ENCODE results near the gene CENPA. TPM values are rescaled to one million over a fixed set of nuclear protein-coding genes. Genes with fewer than 3 reads are reported as not detected.

CENPA gene
- total and polyA plus RNA-seq, 2 of the 13 experiments (the other 11 are each of a cell fraction or from before 2014, with no cell fraction given): 28.5 to 38.5 TPM

- TF ChIP-seq NFAT5 (CRISPR knock-in tag; IDR thresholded peaks at IDR 0.05): peak; percentile 69; the same call in 1 of the 2 replicates
- TF ChIP-seq ZNF484 (CRISPR knock-in tag; IDR thresholded peaks at IDR 0.05; ENCODE audit: borderline replicate concordance, low read depth): no peak
- 0 out of 2 replicates have a peak, but pooled peaks have one; percentile 56 for TF ChIP-seq ZNF234 (CRISPR knock-in tag; conservative IDR thresholded peaks at IDR 0.05)
- 0 out of 2 replicates have a peak, but pooled peaks have one; percentile 35 for TF ChIP-seq ZNF572 (CRISPR knock-in tag; IDR thresholded peaks at IDR 0.05)
- no peak for TF ChIP-seq ZNF616 (CRISPR knock-in tag; IDR thresholded peaks at IDR 0.05; ENCODE audit: low read depth)
- TF ChIP-seq ZBTB39 (CRISPR knock-in tag; IDR thresholded peaks at IDR 0.05): 0 out of 2 replicates have a peak, but pooled peaks have one; percentile 65
- no peak for TF ChIP-seq ZNF530 (CRISPR knock-in tag; IDR thresholded peaks at IDR 0.05; ENCODE audit: low read depth)
- TF ChIP-seq ARID2 (CRISPR knock-in tag; IDR thresholded peaks at IDR 0.05; ENCODE audit: borderline replicate concordance): peak; percentile 85; the same call in 1 of the 2 replicates
- TF ChIP-seq U2AF2 (IDR thresholded peaks at IDR 0.05; ENCODE audit: low read depth, low read length): 0 out of 2 replicates have a peak, but pooled peaks have one; percentile 17
- no peak; the same call in 1 of the 2 replicates for TF ChIP-seq ZNF142 (CRISPR knock-in tag; IDR thresholded peaks at IDR 0.05)
- TF ChIP-seq TFDP1 (CRISPR knock-in tag; IDR thresholded peaks at IDR 0.05; ENCODE audit: borderline replicate concordance): peak; percentile 79; the same call in 1 of the 2 replicates
- TF ChIP-seq SOX5 (CRISPR knock-in tag; IDR thresholded peaks at IDR 0.05; ENCODE audit: borderline replicate concordance): peak; percentile 52
- TF ChIP-seq SP5 (CRISPR knock-in tag; IDR thresholded peaks at IDR 0.05; ENCODE audit: borderline replicate concordance, low read depth): peak; percentile 63; the same call in 1 of the 2 replicates
These were observed 21.6 kb upstream of the CENPA start, which contains the start of gene SLC35F6 (continued) for GRCh38 chr2:26764078-26764887.

All from HepG2 (cell line).